WI38 (cell line): ENCODE measurements around the gene GRIPAP1.

Experiments used
- H3K4me3 ChIP-seq: 2 replicates; pipeline ENCODE4 v1.5.1; 2011; ENCODE audit warnings: low read depth, mild to moderate bottlenecking, control low read depth, low read length
- CTCF ChIP-seq: IDR thresholded peaks from 2 replicates; pipeline ENCODE4 v1.5.1; 2012; ENCODE audit warnings: low read depth, mild to moderate bottlenecking, control low read depth, low read length

GRIPAP1 gene

GRCh38 chrX:48940404-48940955, 61.6 kb downstream of the GRIPAP1 start:
- no peak for TF ChIP-seq CTCF
- H3K4me3 ChIP-seq: no peak overlapping the region

- no peak overlapping the region for H3K4me3 ChIP-seq
- TF ChIP-seq CTCF: no peak
Measured at GRCh38 chrX:48939524-48940228, 62.4 kb downstream of the GRIPAP1 start.

- no peak for TF ChIP-seq CTCF
Measured at GRCh38 chrX:48938721-48939425, 63.2 kb downstream of the GRIPAP1 start.

GRCh38 chrX:48937054-48937907, 64.8 kb downstream of the GRIPAP1 start:
- H3K4me3 ChIP-seq: no peak overlapping the region
- TF ChIP-seq CTCF: no peak

More at GRCh38 chrX:48938721-48939425, 63.2 kb downstream of the GRIPAP1 start:
- no peak overlapping the region for H3K4me3 ChIP-seq

GRCh38 chrX:48936429-48937053, 65.5 kb downstream of the GRIPAP1 start:
- H3K4me3 ChIP-seq: no peak overlapping the region
- TF ChIP-seq CTCF: no peak

GRCh38 chrX:48935301-48935670, 66.8 kb downstream of the GRIPAP1 start:
- no peak for TF ChIP-seq CTCF

More at GRCh38 chrX:48935301-48935670, 66.8 kb downstream of the GRIPAP1 start:
- no peak overlapping the region for H3K4me3 ChIP-seq
